ENCODE data around the gene ZNF155. TPM values are rescaled to one million over a fixed set of nuclear protein-coding genes. Genes with fewer than 3 reads are reported as not detected.

The ZNF155 gene
- total and polyA plus RNA-seq, 4 donors, result 1.7 to 5.5 (median 2.9) TPM

DNA sequence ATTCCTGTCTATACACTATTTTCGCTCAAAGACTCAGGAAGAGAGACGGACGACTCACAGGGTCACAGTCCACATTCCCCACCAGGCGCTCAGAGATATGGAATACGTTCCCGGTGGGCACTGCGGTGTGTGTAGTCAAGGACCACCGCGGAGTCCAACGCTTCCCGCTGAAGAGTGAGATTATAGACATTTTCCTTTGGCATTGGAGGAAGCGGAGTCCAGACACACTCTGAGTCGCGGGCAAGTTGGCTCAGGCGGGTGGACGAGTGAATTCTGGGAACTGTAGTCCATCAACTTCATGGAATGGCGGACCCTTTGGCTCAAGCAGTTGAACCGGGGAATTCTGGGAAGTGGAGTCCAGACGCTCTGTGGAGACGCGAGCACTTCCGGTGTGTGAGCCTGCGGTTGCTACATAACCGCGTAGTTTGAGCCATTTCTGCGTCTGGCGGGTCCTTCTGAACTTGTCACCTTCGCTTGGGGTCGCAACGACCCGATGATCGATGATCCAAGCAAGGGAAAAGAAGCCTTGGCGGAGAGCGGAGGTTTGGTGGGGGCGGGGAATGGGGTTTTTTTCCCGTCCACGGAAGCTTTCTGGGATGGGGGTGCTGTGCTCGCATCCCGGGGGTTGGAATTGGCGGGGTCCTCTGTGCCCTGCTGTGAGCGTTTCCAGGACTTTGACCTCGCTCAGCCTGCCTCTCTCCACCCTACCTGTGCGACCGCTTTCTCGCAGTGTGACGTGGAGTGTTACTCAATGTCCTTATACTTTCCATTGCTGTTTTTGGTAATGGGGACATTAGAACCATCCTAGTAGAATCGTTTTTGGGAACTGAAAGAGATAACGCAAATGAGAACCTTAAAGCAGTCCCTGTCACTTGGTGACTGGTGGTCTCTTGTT, 18.8 kb downstream of the ZNF155 start, which contains the start of gene ZNF230:
Gene ZNF230, plus strand, starts transcription at position 392 of the 895 bp plus-strand sequence. CDS start 4,122 bp downstream, outside the sequence.
- TF ChIP-seq NR2F2 (IDR thresholded peaks at IDR 0.05) (peak; percentile 8), HNF4G (IDR thresholded peaks at IDR 0.05) (no peak), YY1 (IDR thresholded peaks at IDR 0.05) (peak; percentile 99), JUND (IDR thresholded peaks at IDR 0.05) (peak in 1 of 2 donors; percentile 32), MAX (IDR thresholded peaks at IDR 0.05) (peak; percentile 60), RAD21 (IDR thresholded peaks at IDR 0.05) (peak; percentile 37 to 44), SP1 (IDR thresholded peaks at IDR 0.05) (peak; percentile 57), TAF1 (conservative IDR thresholded peaks at IDR 0.05) (peak; percentile 20), FOXA2 (IDR thresholded peaks at IDR 0.05) (no peak), FOXA1 (IDR thresholded peaks at IDR 0.05) (no peak), HNF4A (conservative IDR thresholded peaks at IDR 0.05) (peak; percentile 35 to 62), REST (IDR thresholded peaks at IDR 0.05) (peak; percentile 56), EGR1 (IDR thresholded peaks at IDR 0.05; ENCODE audit: low read depth in 2 of 2) (peak in 1 of 2 donors; percentile 59), GABPA (IDR thresholded peaks at IDR 0.05 in 1 of 2, conservative IDR thresholded peaks at IDR 0.05 in 1 of 2) (peak; percentile 83 to 97), RXRA (IDR thresholded peaks at IDR 0.05) (no peak)
- TF ChIP-seq, protein P1, sequence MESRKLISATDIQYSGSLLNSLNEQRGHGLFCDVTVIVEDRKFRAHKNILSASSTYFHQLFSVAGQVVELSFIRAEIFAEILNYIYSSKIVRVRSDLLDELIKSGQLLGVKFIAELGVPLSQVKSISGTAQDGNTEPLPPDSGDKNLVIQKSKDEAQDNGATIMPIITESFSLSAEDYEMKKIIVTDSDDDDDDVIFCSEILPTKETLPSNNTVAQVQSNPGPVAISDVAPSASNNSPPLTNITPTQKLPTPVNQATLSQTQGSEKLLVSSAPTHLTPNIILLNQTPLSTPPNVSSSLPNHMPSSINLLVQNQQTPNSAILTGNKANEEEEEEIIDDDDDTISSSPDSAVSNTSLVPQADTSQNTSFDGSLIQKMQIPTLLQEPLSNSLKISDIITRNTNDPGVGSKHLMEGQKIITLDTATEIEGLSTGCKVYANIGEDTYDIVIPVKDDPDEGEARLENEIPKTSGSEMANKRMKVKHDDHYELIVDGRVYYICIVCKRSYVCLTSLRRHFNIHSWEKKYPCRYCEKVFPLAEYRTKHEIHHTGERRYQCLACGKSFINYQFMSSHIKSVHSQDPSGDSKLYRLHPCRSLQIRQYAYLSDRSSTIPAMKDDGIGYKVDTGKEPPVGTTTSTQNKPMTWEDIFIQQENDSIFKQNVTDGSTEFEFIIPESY (IDR thresholded peaks at IDR 0.05), result peak; percentile 96
- TF ChIP-seq, protein P2, sequence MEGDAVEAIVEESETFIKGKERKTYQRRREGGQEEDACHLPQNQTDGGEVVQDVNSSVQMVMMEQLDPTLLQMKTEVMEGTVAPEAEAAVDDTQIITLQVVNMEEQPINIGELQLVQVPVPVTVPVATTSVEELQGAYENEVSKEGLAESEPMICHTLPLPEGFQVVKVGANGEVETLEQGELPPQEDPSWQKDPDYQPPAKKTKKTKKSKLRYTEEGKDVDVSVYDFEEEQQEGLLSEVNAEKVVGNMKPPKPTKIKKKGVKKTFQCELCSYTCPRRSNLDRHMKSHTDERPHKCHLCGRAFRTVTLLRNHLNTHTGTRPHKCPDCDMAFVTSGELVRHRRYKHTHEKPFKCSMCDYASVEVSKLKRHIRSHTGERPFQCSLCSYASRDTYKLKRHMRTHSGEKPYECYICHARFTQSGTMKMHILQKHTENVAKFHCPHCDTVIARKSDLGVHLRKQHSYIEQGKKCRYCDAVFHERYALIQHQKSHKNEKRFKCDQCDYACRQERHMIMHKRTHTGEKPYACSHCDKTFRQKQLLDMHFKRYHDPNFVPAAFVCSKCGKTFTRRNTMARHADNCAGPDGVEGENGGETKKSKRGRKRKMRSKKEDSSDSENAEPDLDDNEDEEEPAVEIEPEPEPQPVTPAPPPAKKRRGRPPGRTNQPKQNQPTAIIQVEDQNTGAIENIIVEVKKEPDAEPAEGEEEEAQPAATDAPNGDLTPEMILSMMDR (IDR thresholded peaks at IDR 0.05; ENCODE audit: low read depth, low read length, missing input control), result no peak
- TF ChIP-seq, protein P3, sequence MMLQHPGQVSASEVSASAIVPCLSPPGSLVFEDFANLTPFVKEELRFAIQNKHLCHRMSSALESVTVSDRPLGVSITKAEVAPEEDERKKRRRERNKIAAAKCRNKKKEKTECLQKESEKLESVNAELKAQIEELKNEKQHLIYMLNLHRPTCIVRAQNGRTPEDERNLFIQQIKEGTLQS (IDR thresholded peaks at IDR 0.05), result no peak
- WGBS, result under 1% methylated on average over 48 of the region's 48 CpGs
- H3K9ac ChIP-seq (ENCODE audit: low read depth in 1 of 2, low read length in 2 of 2), result peak within 1 kb of the TSS; percentile 70 to 78
- peak within 1 kb of the TSS; percentile 60 to 97 (median 92) for H3K4me3 ChIP-seq (ENCODE audit: low read depth in 1 of 3, low read length in 3 of 3)
- peaks cover 5 to 16% (median 13%) of the 10 kb centered on the region in 4 donors for H3K4me1 ChIP-seq (ENCODE audit: control insufficient read depth in 4 of 4, insufficient read depth in 4 of 4, low read length in 3 of 4)
- H3K9me3 ChIP-seq (ENCODE audit: control insufficient read depth in 4 of 4, low read length in 3 of 4), result peaks cover 14 to 35% (median 25%) of the 10 kb centered on the region in 4 donors
- H3K27ac ChIP-seq (ENCODE audit: low read depth in 1 of 2, low read length in 2 of 2), result peak within 1 kb of the TSS; percentile 58 to 84
- H3K27me3 ChIP-seq (ENCODE audit: control insufficient read depth in 4 of 4, insufficient read depth in 4 of 4, low read length in 3 of 4), result no peaks in the 10 kb centered on the region
- peak; percentile 85 for DNase-seq (ENCODE audit: low spot score)
- H3K36me3 ChIP-seq (ENCODE audit: control insufficient read depth in 4 of 4, insufficient read depth in 3 of 4, low read depth in 1 of 4, low read length in 3 of 4), result peaks cover 0 to 15% (median 12%) of the 10 kb centered on the region in 4 donors

Measured in liver (tissue), 9 donors.